ENCODE results near the gene TAF4. TPM values are rescaled to one million over a fixed set of nuclear protein-coding genes. Genes with fewer than 3 reads are reported as not detected.

Gene TAF4
- total RNA-seq, 1 experiment from 2014 or later, result 94.9 TPM

DNA sequence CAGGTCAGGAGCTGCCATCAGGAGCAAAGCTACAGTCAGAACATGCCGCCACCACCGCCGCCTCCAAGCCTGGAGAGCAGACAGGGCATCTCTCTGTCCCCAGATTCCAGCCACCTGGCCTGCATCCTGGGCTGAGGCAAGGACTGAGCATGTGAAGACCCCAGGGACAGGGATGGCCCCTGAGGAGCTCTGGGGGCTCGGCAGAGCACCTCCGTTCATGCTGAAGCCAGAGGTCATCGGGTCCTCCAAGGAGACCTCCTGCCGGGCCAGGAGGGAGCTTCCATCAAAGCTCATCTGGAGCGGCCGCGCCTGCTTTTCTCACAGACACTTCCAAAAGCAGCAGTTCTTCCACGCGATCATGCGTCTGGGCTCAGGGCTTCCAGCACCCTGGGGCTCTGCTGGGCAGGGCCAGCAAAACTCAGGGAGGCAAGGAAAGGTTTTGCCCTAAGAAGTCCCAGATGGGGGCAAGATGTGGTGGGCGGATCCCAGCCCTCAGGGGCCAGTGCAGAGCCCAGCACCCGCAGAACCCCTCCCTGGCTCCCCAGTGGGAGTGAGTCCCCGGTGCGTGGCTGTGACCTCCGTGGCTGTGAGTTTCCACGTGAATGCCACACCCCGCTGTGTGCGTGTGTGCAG lies 138.4 kb downstream of the TAF4 start:
- ChIA-PET POLR2A (no interaction called here), CTCF (no interaction called here)
- Histone ChIP-seq H3K4me1 (no peaks in the 10 kb centered on the region), H3K27me3 (replicated peaks; ENCODE audit: control insufficient read depth, insufficient read depth, low read length) (no peaks in the 10 kb centered on the region), H3K9me3 (peaks cover 17% of the 10 kb centered on the region), H3K4me3 (ENCODE audit: low read depth, low read length) (no peak overlapping the region), H3K36me3 (ENCODE audit: control insufficient read depth, insufficient read depth, low read length) (no peaks in the 10 kb centered on the region)
- H3K27ac Mint-ChIP-seq (ENCODE audit: unreplicated experiment), result no peak overlapping the region
- peaks cover 22% of the 10 kb centered on the region for H3K27me3 Mint-ChIP-seq (ENCODE audit: insufficient read depth, unreplicated experiment)
- TF ChIP-seq, protein P1, sequence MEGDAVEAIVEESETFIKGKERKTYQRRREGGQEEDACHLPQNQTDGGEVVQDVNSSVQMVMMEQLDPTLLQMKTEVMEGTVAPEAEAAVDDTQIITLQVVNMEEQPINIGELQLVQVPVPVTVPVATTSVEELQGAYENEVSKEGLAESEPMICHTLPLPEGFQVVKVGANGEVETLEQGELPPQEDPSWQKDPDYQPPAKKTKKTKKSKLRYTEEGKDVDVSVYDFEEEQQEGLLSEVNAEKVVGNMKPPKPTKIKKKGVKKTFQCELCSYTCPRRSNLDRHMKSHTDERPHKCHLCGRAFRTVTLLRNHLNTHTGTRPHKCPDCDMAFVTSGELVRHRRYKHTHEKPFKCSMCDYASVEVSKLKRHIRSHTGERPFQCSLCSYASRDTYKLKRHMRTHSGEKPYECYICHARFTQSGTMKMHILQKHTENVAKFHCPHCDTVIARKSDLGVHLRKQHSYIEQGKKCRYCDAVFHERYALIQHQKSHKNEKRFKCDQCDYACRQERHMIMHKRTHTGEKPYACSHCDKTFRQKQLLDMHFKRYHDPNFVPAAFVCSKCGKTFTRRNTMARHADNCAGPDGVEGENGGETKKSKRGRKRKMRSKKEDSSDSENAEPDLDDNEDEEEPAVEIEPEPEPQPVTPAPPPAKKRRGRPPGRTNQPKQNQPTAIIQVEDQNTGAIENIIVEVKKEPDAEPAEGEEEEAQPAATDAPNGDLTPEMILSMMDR (IDR thresholded peaks at IDR 0.05; ENCODE audit: insufficient read depth in 1 of 2, low read depth in 1 of 2, low read length in 1 of 2, severe bottlenecking in 1 of 2, unreplicated experiment in 1 of 2), result no peak
- no peak for DNase-seq
- BruUV-seq (replicated peaks), result no TSS peak
- no peaks in the 10 kb centered on the region for H3K9me3 Mint-ChIP-seq (ENCODE audit: unreplicated experiment)
- no peaks in the 10 kb centered on the region for H3K4me1 Mint-ChIP-seq (ENCODE audit: low read depth, unreplicated experiment)
- H3K36me3 Mint-ChIP-seq (ENCODE audit: insufficient read depth, unreplicated experiment), result peaks cover 6% of the 10 kb centered on the region
- intact Hi-C loops (cut with micrococcal nuclease; ENCODE audit: unreplicated experiment), result no loop called here
- H3K4me3 Mint-ChIP-seq (ENCODE audit: unreplicated experiment), result no peak overlapping the region

DNA sequence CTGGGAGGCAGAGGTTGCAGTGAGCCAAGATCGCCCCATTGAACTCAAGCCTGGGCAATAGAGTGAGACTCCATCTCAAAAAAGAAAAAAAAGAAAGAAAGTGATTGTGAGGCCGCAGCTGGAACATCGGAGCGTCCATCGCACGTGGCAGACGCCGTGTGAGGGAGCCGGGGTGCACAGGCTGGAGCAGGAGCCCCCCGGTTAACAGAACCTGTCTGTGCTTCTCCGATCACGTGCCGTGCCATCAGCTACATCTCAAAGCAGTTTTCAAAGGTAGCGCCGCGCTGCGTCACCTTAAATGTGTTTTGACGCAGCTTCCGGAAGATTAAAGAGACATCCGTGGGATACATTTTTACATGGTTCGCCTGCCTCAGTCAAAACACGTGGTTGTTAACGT lies 138.9 kb downstream of the TAF4 start:
- no peak overlapping the region for H3K4me3 Mint-ChIP-seq (ENCODE audit: unreplicated experiment)
- H3K36me3 ChIP-seq (ENCODE audit: control insufficient read depth, insufficient read depth, low read length), result no peaks in the 10 kb centered on the region
- H3K27ac Mint-ChIP-seq (ENCODE audit: unreplicated experiment), result no peak overlapping the region
- intact Hi-C loops (cut with micrococcal nuclease; ENCODE audit: unreplicated experiment), result no loop called here
- H3K9me3 Mint-ChIP-seq (ENCODE audit: unreplicated experiment), result no peaks in the 10 kb centered on the region
- H3K27me3 Mint-ChIP-seq (ENCODE audit: insufficient read depth, unreplicated experiment), result peaks cover 22% of the 10 kb centered on the region
- ChIA-PET POLR2A (no interaction called here), CTCF (no interaction called here)
- H3K4me1 ChIP-seq, result no peaks in the 10 kb centered on the region
- no peaks in the 10 kb centered on the region for H3K4me1 Mint-ChIP-seq (ENCODE audit: low read depth, unreplicated experiment)
- H3K36me3 Mint-ChIP-seq (ENCODE audit: insufficient read depth, unreplicated experiment), result peaks cover 6% of the 10 kb centered on the region
- H3K27me3 ChIP-seq (replicated peaks; ENCODE audit: control insufficient read depth, insufficient read depth, low read length), result no peaks in the 10 kb centered on the region
- no peak for DNase-seq
- TF ChIP-seq, protein P1 (IDR thresholded peaks at IDR 0.05; ENCODE audit: insufficient read depth in 1 of 2, low read depth in 1 of 2, low read length in 1 of 2, severe bottlenecking in 1 of 2, unreplicated experiment in 1 of 2), result no peak
- H3K4me3 ChIP-seq (ENCODE audit: low read depth, low read length), result no peak overlapping the region
- peaks cover 17% of the 10 kb centered on the region for H3K9me3 ChIP-seq
- BruUV-seq (replicated peaks), result no TSS peak

DNA sequence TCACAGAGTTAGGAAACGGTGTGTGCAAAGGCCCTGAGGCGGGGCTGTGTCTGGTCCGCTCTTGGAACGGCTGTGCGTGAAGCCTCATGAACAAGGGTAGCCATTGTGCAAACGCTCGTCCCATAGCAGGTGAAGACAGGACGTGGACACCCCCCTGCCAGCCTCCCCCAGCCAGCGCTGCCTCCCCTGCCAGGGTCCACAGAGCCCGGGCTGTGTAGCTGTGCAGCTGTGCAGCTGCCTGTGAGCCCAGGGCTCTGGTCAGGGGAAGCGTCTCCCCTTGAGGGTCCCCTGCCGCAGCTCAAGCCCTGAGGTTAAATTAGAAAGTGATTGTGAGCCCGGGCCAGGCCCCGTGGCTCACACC lies 139.4 kb downstream of the TAF4 start:
- no peaks in the 10 kb centered on the region for H3K9me3 Mint-ChIP-seq (ENCODE audit: unreplicated experiment)
- intact Hi-C loops (cut with micrococcal nuclease; ENCODE audit: unreplicated experiment), result no loop called here
- no peaks in the 10 kb centered on the region for H3K4me1 Mint-ChIP-seq (ENCODE audit: low read depth, unreplicated experiment)
- Histone ChIP-seq H3K4me1 (no peaks in the 10 kb centered on the region), H3K27me3 (replicated peaks; ENCODE audit: control insufficient read depth, insufficient read depth, low read length) (no peaks in the 10 kb centered on the region), H3K9me3 (peaks cover 17% of the 10 kb centered on the region), H3K4me3 (ENCODE audit: low read depth, low read length) (no peak overlapping the region), H3K36me3 (ENCODE audit: control insufficient read depth, insufficient read depth, low read length) (no peaks in the 10 kb centered on the region)
- no peak for DNase-seq
- peaks cover 4% of the 10 kb centered on the region for H3K36me3 Mint-ChIP-seq (ENCODE audit: insufficient read depth, unreplicated experiment)
- TF ChIP-seq, protein P1 (IDR thresholded peaks at IDR 0.05; ENCODE audit: insufficient read depth in 1 of 2, low read depth in 1 of 2, low read length in 1 of 2, severe bottlenecking in 1 of 2, unreplicated experiment in 1 of 2), result no peak
- ChIA-PET POLR2A (no interaction called here), CTCF (no interaction called here)
- H3K4me3 Mint-ChIP-seq (ENCODE audit: unreplicated experiment), result no peak overlapping the region
- BruUV-seq (replicated peaks), result no TSS peak
- H3K27ac Mint-ChIP-seq (ENCODE audit: unreplicated experiment), result no peak overlapping the region
- H3K27me3 Mint-ChIP-seq (ENCODE audit: insufficient read depth, unreplicated experiment), result peaks cover 22% of the 10 kb centered on the region
